Stimulated activated CD4-positive, alpha-beta T cell treated with anti-CD3 and anti-CD28 coated beads, Interleukin-1b, Interleukin-23, amount 100 ng/mL, for 24 hours (primary cell): ENCODE data around the gene ZNF672.

Experiments used
- DNase-seq, 4 experiments: peaks; one replicate each; pipeline ENCODE4 v3.0.0-alpha.2; 2020; ENCODE audit warnings: low read depth in 4 of 4, low spot score in 1 of 4

The ZNF672 gene

GRCh38 chr1:248831842-248832241, 6.2 kb upstream of the ZNF672 start:
- DNase-seq: no peak

DNA sequence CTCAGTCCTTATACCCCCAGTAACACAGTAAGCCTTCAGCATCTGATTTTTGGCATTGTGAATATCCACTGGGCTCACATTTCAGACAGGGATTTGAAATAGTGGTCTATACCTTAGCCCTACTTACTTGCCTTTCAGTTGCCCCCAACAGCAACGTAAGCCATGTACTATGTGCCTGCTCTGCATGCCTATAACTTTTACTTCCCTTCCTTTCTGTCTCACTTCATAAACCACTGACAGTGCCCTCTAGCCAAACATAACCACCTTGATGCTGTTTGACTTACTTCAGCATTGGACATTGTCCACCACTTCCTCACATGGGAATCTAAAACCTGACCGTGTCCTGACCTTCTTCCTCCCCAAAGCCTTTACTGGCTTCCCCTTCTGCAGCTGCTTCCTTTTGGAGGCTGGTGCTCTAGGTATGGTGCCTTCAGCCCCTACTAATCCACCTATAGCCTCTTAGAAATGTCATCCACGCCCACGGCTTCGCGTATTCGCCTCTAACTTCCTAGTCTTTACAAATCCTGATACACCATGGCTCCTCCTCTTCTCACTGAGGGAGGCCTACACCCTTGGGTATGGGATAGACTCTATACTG, 3.6 kb upstream of the ZNF672 start:
- DNase-seq: no peak

GRCh38 chr1:248837045-248837780, 811 bp upstream of the ZNF672 start:
- DNase-seq: no peak

DNA sequence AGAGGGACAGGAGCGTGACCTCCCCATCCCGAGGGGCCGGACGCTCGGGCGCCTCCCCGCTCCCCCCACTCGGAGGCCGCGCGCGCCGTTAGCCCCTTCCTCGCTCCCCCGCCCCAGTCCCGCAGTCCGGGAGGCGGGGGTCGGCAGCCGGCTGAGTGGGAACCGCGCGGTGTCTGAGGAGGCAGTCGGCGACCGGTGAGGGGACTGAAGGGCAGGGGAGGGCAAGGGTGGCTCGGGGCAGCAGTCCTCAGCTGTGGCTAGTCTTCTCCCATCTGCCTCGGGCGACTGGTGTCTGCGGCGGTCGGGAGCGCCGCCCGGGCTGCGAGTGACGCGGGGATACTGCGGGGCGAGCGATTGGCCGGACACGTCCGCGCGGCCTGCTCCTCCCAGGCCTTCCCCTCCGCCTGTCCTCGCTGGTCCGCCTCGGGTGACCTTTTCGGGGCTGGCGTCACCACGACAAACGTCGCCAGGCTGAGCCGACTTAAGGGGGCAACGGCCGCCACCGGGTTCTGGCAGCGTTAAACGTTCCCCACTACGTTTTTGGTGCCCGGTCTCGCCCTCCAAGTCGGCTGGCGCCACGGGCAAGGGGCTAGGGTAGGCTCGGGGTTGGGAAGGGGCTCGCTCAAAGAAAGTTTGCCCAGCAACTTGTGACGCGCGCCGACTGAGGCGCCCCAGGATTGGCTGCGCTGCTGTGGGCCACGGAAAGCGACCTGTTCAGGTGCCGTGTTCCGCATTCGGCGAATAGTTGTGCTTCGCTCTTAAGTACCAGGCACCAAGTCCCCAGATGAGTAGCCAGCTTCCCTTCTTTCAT, 538 bp downstream of the ZNF672 start:
- DNase-seq: peak; percentile 67 to 79 (median 76)

GRCh38 chr1:248839168-248839555, 1.1 kb downstream of the ZNF672 start:
- no peak for DNase-seq

DNA sequence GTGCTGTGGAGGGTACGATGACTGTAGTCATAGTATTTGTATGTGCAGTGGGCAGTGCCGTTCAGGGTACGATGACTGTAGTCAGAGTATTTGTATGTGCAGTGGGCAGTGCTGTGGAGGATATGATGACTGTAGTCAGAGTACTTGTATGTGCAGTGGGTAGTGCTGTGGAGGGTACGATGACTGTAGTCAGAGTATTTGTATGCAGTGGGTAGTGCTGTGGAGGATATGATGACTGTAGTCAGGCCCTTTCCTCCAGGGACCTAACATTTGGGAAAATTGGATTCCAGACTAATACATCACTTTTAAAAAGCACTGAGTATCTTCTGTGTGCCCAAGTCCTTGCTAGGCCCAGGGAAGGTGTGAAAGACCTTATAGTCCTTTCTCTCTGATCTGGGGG, 2.9 kb downstream of the ZNF672 start:
- no peak for DNase-seq

GRCh38 chr1:248841702-248842395, 3.8 kb downstream of the ZNF672 start:
- no peak for DNase-seq

DNA sequence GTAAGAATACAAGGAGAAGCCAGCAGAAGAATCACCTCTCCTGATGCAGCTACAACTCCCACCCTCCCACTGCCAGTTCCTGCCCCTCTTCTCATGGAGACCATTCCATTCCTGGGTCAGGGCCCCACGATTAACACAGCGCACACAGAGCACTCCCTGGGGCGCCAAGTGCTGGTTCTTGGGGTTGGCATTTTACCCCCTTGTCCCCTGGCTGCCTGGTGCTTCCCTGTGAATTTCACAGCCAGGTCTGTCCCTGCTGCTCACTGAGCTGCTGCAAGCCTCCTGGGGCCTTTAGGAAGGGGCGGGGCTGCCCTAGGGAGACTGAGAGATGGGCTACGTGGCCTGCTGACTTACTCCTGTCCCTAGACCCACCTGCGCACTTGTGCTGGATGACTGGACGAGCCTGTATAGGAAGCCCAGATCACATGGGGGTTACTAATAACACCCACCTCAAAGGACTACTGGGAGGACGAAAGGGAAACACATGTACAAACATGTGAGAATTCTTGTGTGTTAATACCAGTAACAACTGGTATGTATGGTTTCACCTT, 4.8 kb downstream of the ZNF672 start:
- no peak for DNase-seq

- no peak for DNase-seq
These were observed 5.7 kb downstream of the ZNF672 start for GRCh38 chr1:248843687-248844086.

- DNase-seq: no peak
These were observed 6.5 kb downstream of the ZNF672 start for GRCh38 chr1:248844526-248844925.

- DNase-seq: no peak
These were observed 9.3 kb downstream of the ZNF672 start for GRCh38 chr1:248847181-248847955.

GRCh38 chr1:248847956-248848561, 10.0 kb downstream of the ZNF672 start:
- no peak for DNase-seq

DNA sequence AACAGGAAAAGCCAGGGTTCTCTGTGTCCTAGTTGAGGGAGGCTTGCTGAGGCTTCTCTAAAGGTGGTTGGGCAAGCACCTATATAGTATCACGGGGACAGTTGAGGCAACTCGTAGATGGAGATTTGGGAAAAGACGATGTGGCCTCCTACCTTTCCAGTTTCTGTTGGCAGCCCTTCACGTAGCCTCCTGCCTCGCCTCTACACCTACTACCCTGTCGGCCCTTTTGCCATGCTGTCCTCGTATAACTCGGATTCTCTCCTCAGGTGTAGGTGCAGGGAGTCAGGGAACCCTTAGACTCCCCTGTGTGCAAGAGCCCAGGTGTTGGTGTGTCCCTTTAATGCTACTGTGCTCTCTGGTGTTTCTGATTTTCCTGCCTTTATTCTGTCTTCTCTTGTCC, 10.6 kb downstream of the ZNF672 start:
- no peak for DNase-seq

DNA sequence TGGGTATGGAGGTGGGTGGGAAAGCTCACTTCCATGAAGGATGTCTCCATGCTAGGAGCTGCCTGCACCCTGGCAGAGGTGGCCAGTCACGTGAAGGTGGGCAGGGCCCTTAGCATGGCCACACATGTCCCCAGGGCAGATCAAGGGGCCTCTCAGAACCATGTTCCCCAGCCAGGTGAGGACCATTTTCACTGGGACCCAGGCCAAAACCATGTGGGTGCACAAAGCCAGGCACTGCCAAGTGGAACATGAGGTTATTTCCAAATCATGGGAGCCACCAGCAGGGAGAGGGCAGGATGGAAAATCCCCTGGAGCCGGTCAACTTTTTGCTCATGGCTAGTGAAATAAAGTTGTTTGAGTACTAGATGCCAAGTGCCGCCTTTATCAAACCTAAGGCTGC, 11.1 kb downstream of the ZNF672 start:
- no peak for DNase-seq

DNA sequence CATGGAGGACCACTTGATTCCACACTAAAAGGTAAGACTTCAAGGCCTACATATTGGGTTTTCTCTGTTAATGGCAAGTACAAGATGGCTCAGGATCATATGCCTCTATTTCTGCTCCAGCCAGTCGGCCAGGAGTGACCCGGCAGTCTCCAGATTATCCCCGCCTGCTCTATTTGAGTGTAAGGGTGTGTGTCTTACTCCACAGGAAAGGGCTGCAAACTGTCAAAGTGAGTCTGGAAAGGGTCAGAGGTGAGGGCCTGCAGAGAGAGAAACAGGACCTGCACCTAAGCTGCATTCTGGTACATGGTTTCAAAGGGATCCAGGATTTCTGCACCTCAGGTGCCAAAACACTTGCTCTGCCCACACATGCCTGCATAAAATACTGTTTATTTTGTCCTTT, 11.6 kb downstream of the ZNF672 start:
- no peak for DNase-seq

- DNase-seq: no peak
These were observed 12.1 kb downstream of the ZNF672 start for GRCh38 chr1:248850124-248850523.

DNA sequence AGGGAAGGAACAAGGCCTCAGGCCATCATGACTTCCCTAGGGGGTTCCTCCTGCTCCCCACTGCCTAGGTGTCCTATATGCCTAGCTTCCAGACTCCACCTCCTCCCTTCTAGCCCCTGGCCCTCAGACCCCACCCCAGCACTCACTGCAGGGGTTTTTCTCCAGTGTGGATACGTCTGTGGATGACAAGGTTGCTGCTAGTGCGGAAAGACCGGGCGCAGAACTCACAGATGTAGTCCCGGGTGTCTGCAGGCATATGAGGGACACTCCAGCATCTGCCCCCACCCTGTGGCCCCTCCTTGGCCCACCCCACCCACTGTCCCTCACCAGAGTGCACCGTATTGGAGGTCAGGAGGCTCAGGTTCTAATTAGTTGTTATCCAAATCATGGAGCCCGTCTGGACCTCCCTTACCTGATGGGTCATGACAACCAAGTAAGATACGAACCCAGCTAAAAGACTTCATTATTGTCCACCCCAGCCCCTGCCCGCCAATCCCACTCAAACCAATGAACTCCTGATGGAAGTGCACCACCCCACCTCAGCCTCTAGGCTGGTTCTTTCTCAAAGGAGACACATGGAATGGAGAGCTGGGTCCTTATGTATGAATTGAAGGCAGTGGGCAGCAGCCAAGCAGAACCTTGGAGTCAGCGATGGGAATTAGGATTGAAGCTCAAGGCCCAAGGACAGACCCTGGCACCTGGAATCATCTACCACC, 12.7 kb downstream of the ZNF672 start:
- no peak for DNase-seq

DNA sequence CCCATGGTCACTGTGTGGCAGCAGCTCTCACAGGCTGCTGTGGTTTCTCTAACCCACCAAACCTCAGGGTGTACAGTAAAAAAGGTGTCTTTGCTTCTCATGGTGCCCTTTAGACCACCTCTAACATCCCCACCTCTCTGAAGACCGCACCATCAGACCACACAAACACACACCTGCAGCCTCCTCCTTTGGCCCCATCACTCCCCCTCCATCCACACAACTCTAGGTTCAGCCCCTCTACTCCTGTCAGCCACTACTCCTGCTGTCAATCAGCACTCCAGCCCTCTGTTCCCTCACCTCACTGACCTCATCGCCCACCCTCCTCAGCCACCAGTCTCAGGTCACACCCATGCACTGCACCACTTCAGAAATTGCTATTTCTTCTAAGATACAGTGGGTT, 13.4 kb downstream of the ZNF672 start:
- no peak for DNase-seq
